GM12878 (cell line): ENCODE data around the gene IRAK4. TPM values are rescaled to one million over a fixed set of nuclear protein-coding genes. Genes with fewer than 3 reads are reported as not detected.

Source experiments
- ATAC-seq: fragments of 200-7000 bp; cut with Tn5 transposase; 3 replicates; pipeline ENCODE4 v1.9.1; 2020; ENCODE audit warnings: mild to moderate bottlenecking, moderate library complexity
- BruUV-seq: library from RNA; stranded (reverse); fragments of 400-500 nt; replicated peaks from 2 replicates; lab custom pipeline; 2021; lab: Mats Ljungman, UMichigan
- CTCF ChIA-PET: fragments of 300-600 bp; sonication (Branson Sonifier 250); formaldehyde crosslinking; extraction: SDS; loops from one replicate; lab custom pipeline; 2021; ENCODE audit warnings: inconsistent platforms; lab: Yijun Ruan, JAX
- POLR2A ChIA-PET: fragments of 350-600 bp; formaldehyde crosslinking; extraction: SDS; loops from one replicate; lab custom pipeline; 2021; ENCODE audit warnings: inconsistent platforms; lab: Charles Lee
- RAD21 ChIA-PET: fragments of 300-600 bp; sonication (Branson Sonifier 250); formaldehyde crosslinking; loops from one replicate; lab custom pipeline; 2023; ENCODE audit warnings: antibody characterized with exemption; ENCODE audit not compliant: unreplicated experiment; lab: Charles Lee
- SMC1A ChIA-PET: fragments of 300-600 bp; sonication (Branson Sonifier 250); formaldehyde crosslinking; loops from one replicate; lab custom pipeline; 2023; ENCODE audit not compliant: unreplicated experiment, uncharacterized antibody; lab: Charles Lee
- DNase-seq: peaks from one replicate; pipeline ENCODE4 v3.0.0-alpha.2; 2011; ENCODE audit warnings: low read depth, low spot score
- FAIRE-seq: peaks from 3 replicates; lab custom pipeline; 2011; peaks lifted over from hg19 to GRCh38; lab: Jason Lieb, UNC
- H2AFZ ChIP-seq: 2 replicates; pipeline ENCODE4 v1.6.0; 2011; ENCODE audit warnings: low read depth, low read length, control low read depth; ENCODE audit not compliant: control insufficient read depth
- H3K27ac ChIP-seq: 2 replicates; pipeline ENCODE4 v1.5.1; 2011; ENCODE audit warnings: control low read depth; ENCODE audit not compliant: control insufficient read depth, insufficient read depth
- H3K27me3 ChIP-seq, 2 experiments: replicated peaks in 1 of 2; 2 replicates each; pipeline versions ENCODE4 v1.6.0 to v1.6.1; 2011; ENCODE audit warnings: low read length in 1 of 2; ENCODE audit not compliant: control insufficient read depth in 2 of 2, insufficient read depth in 2 of 2
- H3K36me3 ChIP-seq, 2 experiments: 2 replicates each; pipeline ENCODE4 v1.5.1; 2011; ENCODE audit warnings: low read length in 1 of 2; ENCODE audit not compliant: control insufficient read depth in 2 of 2, insufficient read depth in 2 of 2
- H3K4me1 ChIP-seq: 2 replicates; pipeline ENCODE4 v1.6.1; 2011; ENCODE audit warnings: mild to moderate bottlenecking, low read length, moderate library complexity, mixed read lengths; ENCODE audit not compliant: control insufficient read depth, insufficient read depth
- H3K4me2 ChIP-seq: 2 replicates; pipeline ENCODE4 v1.6.0; 2011; ENCODE audit warnings: control low read depth; ENCODE audit not compliant: control insufficient read depth, insufficient read depth
- H3K4me3 ChIP-seq: fragments of 200-600 bp; sonication (generic); 2 replicates; pipeline ENCODE4 v1.5.1; 2016
- H3K79me2 ChIP-seq: 2 replicates; pipeline ENCODE4 v1.6.0; 2011; ENCODE audit warnings: low read length; ENCODE audit not compliant: control insufficient read depth, insufficient read depth
- H3K9ac ChIP-seq: 2 replicates; pipeline ENCODE4 v1.8.0; 2011; ENCODE audit warnings: low read length, control low read depth, mixed read lengths; ENCODE audit not compliant: control insufficient read depth, insufficient read depth
- H3K9me3 ChIP-seq: replicated peaks from 3 replicates; pipeline ENCODE4 v1.5.1; 2011; ENCODE audit warnings: mild to moderate bottlenecking, low read length; ENCODE audit not compliant: control insufficient read depth, insufficient read depth
- H4K20me1 ChIP-seq: 2 replicates; pipeline ENCODE4 v1.6.0; 2011; ENCODE audit not compliant: control insufficient read depth, insufficient read depth
- ATF7 ChIP-seq: fragments of 450-650 bp; IDR thresholded peaks from 2 replicates; pipeline ENCODE4 v1.6.1; 2016; ENCODE audit warnings: low read depth, mild to moderate bottlenecking
- BHLHE40 ChIP-seq, 2 experiments: fragments of 450-650 bp in 1 of 2; IDR thresholded peaks; 2 replicates each; pipeline ENCODE4 v1.6.1; 2011 to 2017; ENCODE audit warnings: low read depth in 2 of 2, borderline replicate concordance in 1 of 2, improper control_type of control experiment in 1 of 2, low read length in 1 of 2, mild to moderate bottlenecking in 1 of 2
- CBX3 ChIP-seq: fragments of 200-600 bp; sonication (generic); IDR thresholded peaks from 2 replicates; pipeline ENCODE4 v1.6.1; 2016; ENCODE audit warnings: low read depth, borderline replicate concordance
- EGR1 ChIP-seq, 2 experiments: IDR thresholded peaks; 1 replicate in 1 of 2; 2 replicates in 1 of 2; pipeline ENCODE4 v1.6.1; 2011 to 2012; ENCODE audit warnings: low read depth in 2 of 2, low read length in 2 of 2, borderline replicate concordance in 1 of 2, mild to moderate bottlenecking in 1 of 2, moderate library complexity in 1 of 2
- EP300 ChIP-seq, 2 experiments: fragments of 150-350 bp in 1 of 2; IDR thresholded peaks; 2 replicates each; pipeline ENCODE4 v1.6.1; 2011 to 2012; ENCODE audit warnings: low read depth in 2 of 2, low read length in 2 of 2, borderline replicate concordance in 1 of 2, improper control_type of control experiment in 1 of 2, inconsistent platforms in 1 of 2; ENCODE audit not compliant: control insufficient read depth in 1 of 2
- IKZF2 ChIP-seq, 2 experiments: fragments of 450-650 bp; IDR thresholded peaks; 2 replicates each; pipeline ENCODE4 v1.6.1; 2017; ENCODE audit warnings: mild to moderate bottlenecking in 2 of 2, moderate library complexity in 2 of 2
- MTA2 ChIP-seq: fragments of 450-650 bp; IDR thresholded peaks from 2 replicates; pipeline ENCODE4 v1.6.1; 2016; ENCODE audit warnings: low read depth, mild to moderate bottlenecking, moderate library complexity
- RELB ChIP-seq: fragments of 450-650 bp; IDR thresholded peaks from 2 replicates; pipeline ENCODE4 v1.6.1; 2017; ENCODE audit warnings: low read depth, mild to moderate bottlenecking, moderate library complexity
- RUNX3 ChIP-seq: IDR thresholded peaks from 2 replicates; pipeline ENCODE4 v1.6.1; 2012; ENCODE audit warnings: low read length, inconsistent platforms
- SMAD1 ChIP-seq: fragments of 450-650 bp; IDR thresholded peaks from 2 replicates; pipeline ENCODE4 v1.6.1; 2018; ENCODE audit warnings: mild to moderate bottlenecking, low read depth; ENCODE audit not compliant: partially characterized antibody
- TCF7 ChIP-seq: IDR thresholded peaks from 2 replicates; pipeline ENCODE4 v1.6.1; 2014; ENCODE audit warnings: antibody characterized with exemption, borderline replicate concordance
- ZBTB11 ChIP-seq: fragments of 450-650 bp; formaldehyde crosslinking; IDR thresholded peaks from 2 replicates; pipeline ENCODE4 v1.5.0; 2022; ENCODE audit warnings: mild to moderate bottlenecking, missing genetic modification characterization
- ZNF24 ChIP-seq: fragments of 450-650 bp; IDR thresholded peaks from 2 replicates; pipeline ENCODE4 v1.6.1; 2017; ENCODE audit warnings: antibody characterized with exemption, mild to moderate bottlenecking
- ZNF384 ChIP-seq: IDR thresholded peaks from 2 replicates; pipeline ENCODE4 v1.6.1; 2012; ENCODE audit warnings: low read depth, mild to moderate bottlenecking, low read length, improper control_type of control experiment, borderline replicate concordance
- WGBS: methylation state at CpG from one replicate; pipeline ENCODE4 v1.1.6; 2016; ENCODE audit warnings: low lambda C conversion rate; ENCODE audit not compliant: insufficient replicate concordance, insufficient coverage; ENCODE audit errors: missing lambda C conversion rate; 5-methylcytosine and 5-hydroxymethylcytosine counted together
- in situ Hi-C: fragments of 300-500 bp; cut with MboI; formaldehyde crosslinking; loops from 9 replicates; pipeline ENCODE4 v1.14.3; 2018; ENCODE audit warnings: mixed read lengths
- intact Hi-C: fragments of 100-400 bp; cut with micrococcal nuclease; formaldehyde crosslinking; loops from one replicate; pipeline ENCODE4 v1.14.2; 2022; ENCODE audit not compliant: unreplicated experiment
- polyA plus RNA-seq, 11 experiments: library from polyadenylated mRNA; depleted of rRNA in 4 of 11; unstranded in 6 of 11; stranded (reverse) in 5 of 11; fragments of >200 nt; fragmentation: Nextera tagmentation in 4 of 11; fragmentation: Illumina TruSeq in 1 of 11; extraction: Ambion mirVana in 4 of 11; extraction: Trizol in 1 of 11; gene quantifications; 1 replicate in 1 of 11; 2 replicates in 10 of 11; pipeline versions ENCODE4 v1.2.1 to v1.2.3, GENCODE V29; 2011 to 2016; ENCODE audit warnings: inconsistent platforms in 2 of 11, missing spikeins in 2 of 11, low read depth in 1 of 11
- total RNA-seq, 4 experiments: library from RNA; depleted of rRNA in 3 of 4; stranded (reverse); fragments of >200 nt in 3 of 4; fragmentation: Illumina TruSeq in 1 of 4; extraction: Trizol in 1 of 4; gene quantifications; 2 replicates each; pipeline versions ENCODE4 v1.2.1 to v1.2.3, GENCODE V29; 2013 to 2021

IRAK4 gene
- total and polyA plus RNA-seq, 10 of the 15 experiments (the other 5 are each of a cell fraction or from before 2014, with no cell fraction given), result 7.9 to 46.8 (median 20.9) TPM

- TF ChIP-seq RELB (peak; percentile 47; the same call in 1 of the 2 replicates), CBX3 (no peak), RUNX3 (peak; percentile 29), ATF7 (peak; percentile 37; the same call in 1 of the 2 replicates), EP300 (IDR thresholded peaks at IDR 0.05; ENCODE audit: borderline replicate concordance in 1 of 2, control insufficient read depth in 1 of 2, low read depth in 2 of 2, low read length in 2 of 2) (0 out of 4 replicates have a peak, but pooled peaks of 1 of the 2 experiments have one; percentile 16), BHLHE40 (IDR thresholded peaks at IDR 0.05; ENCODE audit: borderline replicate concordance in 1 of 2, low read depth in 2 of 2, low read length in 1 of 2) (peak; percentile 55 to 64; a peak in 2 of 4 replicates), SMAD1 (peak; percentile 50), ZNF384 (peak; percentile 44; the same call in 1 of the 2 replicates), MTA2 (0 out of 2 replicates have a peak, but pooled peaks have one; percentile 22), TCF7 (no peak), EGR1 (IDR thresholded peaks at IDR 0.05; ENCODE audit: borderline replicate concordance in 1 of 2, low read depth in 2 of 2, low read length in 2 of 2) (0 out of 3 replicates have a peak, but pooled peaks of 1 of the 2 experiments have one; percentile 15), ZBTB11 (CRISPR knock-in tag) (no peak), ZNF24 (no peak), IKZF2 (IDR thresholded peaks at IDR 0.05) (peak; percentile 28 to 53; a peak in 2 of 4 replicates)
- peak overlapping the region; percentile 90 for H3K4me2 ChIP-seq
- H3K27ac ChIP-seq, result peak overlapping the region; percentile 76
- ChIA-PET SMC1A (no interaction called here), POLR2A (interaction anchor here (1.2 to 1.3 kb wide), 2 partner anchors 31 to 46 kb away, joined by 3 to 9 read pairs; partner anchors contain the start of gene TWF1), RAD21 (interaction anchor here (1.1 kb wide), 1 partner anchor 74 kb away, joined by 4 read pairs; no protein-coding TSS in a partner anchor), CTCF (no interaction called here)
- in situ Hi-C loops (no loop called here), intact Hi-C loops (no loop called here)
- 0% methylated on average over 8 of the region's 8 CpGs for WGBS
- H3K9ac ChIP-seq, result peak overlapping the region; percentile 77
- no peaks in the 10 kb centered on the region; the same call in none of the 2 replicates for H3K79me2 ChIP-seq
- peak overlapping the region; percentile 79 for H3K4me3 ChIP-seq
- BruUV-seq, result no TSS peak
- no peaks in the 10 kb centered on the region for H3K9me3 ChIP-seq
- H2AFZ ChIP-seq, result peak overlapping the region; percentile 89
- no peaks in the 10 kb centered on the region for H3K27me3 ChIP-seq
- H3K4me1 ChIP-seq, result peaks cover 4% of the 10 kb centered on the region; the same call in 1 of the 2 replicates
- peak; percentile 32 for ATAC-seq
- H4K20me1 ChIP-seq, result no peaks in the 10 kb centered on the region
- H3K36me3 ChIP-seq, result no peaks in the 10 kb centered on the region
- no peak for DNase-seq
- no peak for FAIRE-seq
These were observed 77.8 kb downstream of the IRAK4 start for GRCh38 chr12:43836475-43836989.
